Activated T-helper 1 cell treated with Interleukin-2 at 50 U/mL for 16 hours (primary cell): ENCODE measurements around the gene GALNT1.

Source experiments
- DNase-seq: peaks from one replicate; pipeline ENCODE4 v3.0.0-alpha.2; 2020; ENCODE audit warnings: low read depth

The GALNT1 gene

GRCh38 chr18:35582899-35583558 lies 1.5 kb downstream of the GALNT1 start:
- DNase-seq = no peak

DNA sequence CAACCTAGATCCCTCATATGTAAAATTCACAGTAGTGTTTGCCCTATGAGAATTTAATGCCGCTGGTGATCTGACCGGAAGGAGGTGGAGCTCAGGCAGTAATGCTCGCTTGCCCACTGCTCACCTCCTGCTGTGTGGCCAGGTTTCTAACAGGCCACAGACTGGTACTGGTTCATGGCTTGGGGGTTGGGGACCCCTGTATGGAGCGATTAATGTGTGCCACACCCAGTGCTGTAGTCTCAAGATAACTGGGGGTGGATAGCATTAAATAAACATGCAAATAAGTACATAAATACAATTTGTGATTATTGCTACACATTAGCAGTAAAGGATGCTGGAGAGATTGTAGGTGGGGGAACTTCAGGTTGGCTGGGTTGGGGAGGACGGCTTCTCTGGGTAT lies 3.2 kb downstream of the GALNT1 start:
- no peak for DNase-seq

DNA sequence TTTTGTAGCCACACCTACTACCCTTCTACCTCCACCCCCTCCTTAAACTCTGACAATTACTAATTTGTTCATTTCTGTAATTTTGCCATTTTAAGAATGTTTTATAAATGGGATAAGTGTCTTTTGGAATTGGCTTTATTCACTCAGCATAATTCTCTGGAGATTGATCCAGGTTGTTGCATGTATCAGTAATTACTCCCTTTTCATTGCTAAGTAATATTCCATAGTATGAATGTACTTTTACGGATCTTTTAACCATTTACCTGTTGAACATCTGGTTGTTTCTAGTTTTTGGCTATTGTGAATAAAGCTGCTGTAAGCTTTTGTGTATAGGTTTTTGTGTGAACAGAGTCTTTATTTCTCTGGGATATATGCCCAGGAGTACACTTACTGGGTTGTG lies 4.1 kb downstream of the GALNT1 start:
- no peak for DNase-seq

DNA sequence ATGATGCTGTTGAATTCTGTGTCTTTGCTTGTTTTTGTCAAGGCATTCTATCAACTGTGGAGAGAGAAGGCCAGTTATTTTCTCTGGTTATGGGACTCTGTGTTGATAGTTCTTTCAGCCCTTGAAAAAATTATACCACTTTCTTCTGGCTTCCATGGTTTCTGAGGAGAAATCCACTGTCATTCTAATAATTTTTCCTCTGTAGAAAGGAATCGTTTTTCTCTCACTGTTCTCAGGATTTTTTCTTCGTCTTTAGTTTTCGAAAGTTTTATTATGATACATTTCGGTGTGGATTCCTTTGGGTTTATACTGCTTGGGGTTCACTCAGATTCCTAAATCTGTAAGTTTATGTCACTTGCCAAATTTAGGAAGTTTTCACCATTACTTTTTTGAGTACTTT lies 6.6 kb downstream of the GALNT1 start:
- no peak for DNase-seq

DNA sequence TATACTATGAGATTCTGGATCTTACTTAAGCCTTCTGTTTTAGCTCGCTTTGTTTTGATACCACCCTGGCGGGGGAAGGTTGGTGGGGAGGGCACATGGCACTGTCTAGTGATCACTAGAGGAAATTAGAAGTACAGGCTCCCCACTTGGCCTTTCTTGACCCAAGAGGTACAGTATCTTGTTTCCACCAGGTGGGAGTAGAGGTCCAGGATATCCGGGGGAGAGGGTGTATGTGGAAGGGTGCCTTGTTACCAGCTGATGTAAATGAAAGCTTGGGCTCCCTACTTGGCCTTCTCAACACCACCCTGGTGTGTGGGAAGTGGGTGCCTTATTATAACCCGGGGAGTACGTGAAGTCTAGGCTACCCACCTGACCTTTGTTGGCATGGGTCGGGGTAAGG lies 7.5 kb downstream of the GALNT1 start:
- peak; percentile 4 for DNase-seq

- no peak for DNase-seq
These were observed 8.0 kb downstream of the GALNT1 start for GRCh38 chr18:35589546-35589945.

DNA sequence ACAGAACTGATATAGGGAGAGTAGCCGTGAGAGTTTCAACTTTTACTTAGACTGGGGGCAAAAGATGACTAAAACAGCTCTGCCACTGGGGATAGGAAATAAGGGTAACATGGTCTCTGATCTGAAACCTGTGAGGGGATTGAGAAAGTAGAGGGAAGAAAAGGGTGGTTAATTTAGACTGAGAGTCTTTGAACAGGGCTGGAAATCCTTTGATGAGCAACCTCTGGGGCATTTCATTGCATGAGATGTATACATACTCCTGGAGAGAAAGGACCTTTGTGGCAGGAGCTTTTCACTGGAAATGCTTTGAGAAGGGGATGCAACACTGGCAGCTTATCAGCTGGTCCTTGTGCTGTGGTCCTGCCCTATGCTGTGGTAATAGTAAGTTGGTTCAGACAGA lies 9.4 kb downstream of the GALNT1 start:
- no peak for DNase-seq

- DNase-seq = no peak
These were observed 10.8 kb downstream of the GALNT1 start for GRCh38 chr18:35592298-35592697.

GRCh38 chr18:35593859-35594258 lies 12.3 kb downstream of the GALNT1 start:
- no peak for DNase-seq

GRCh38 chr18:35597758-35598157 lies 16.2 kb downstream of the GALNT1 start:
- DNase-seq = no peak

GRCh38 chr18:35602193-35602820 lies 20.8 kb downstream of the GALNT1 start:
- DNase-seq = no peak

- no peak for DNase-seq
These were observed 21.5 kb downstream of the GALNT1 start for GRCh38 chr18:35603008-35603407.

GRCh38 chr18:35603528-35603927 lies 22.0 kb downstream of the GALNT1 start:
- DNase-seq = no peak

DNA sequence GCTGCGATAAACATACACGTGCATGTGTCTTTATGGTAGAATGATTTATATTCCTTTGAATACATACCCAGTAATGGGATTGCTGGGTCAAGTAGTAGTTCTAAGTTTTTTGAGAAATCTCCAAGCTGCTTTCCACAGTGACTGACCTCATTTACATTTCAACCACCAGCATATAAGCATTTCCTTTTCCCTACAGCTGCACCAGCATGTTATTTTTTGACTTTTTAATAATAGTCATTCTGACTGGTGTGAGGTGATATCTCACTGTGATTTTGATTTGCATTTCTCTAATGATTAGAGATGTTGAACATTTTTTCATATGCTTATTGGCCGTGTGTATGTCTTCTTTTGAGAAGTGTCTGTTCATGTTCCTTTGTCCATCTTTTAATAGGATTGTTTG lies 22.8 kb downstream of the GALNT1 start:
- no peak for DNase-seq

GRCh38 chr18:35605686-35606417 lies 24.3 kb downstream of the GALNT1 start:
- no peak for DNase-seq

DNA sequence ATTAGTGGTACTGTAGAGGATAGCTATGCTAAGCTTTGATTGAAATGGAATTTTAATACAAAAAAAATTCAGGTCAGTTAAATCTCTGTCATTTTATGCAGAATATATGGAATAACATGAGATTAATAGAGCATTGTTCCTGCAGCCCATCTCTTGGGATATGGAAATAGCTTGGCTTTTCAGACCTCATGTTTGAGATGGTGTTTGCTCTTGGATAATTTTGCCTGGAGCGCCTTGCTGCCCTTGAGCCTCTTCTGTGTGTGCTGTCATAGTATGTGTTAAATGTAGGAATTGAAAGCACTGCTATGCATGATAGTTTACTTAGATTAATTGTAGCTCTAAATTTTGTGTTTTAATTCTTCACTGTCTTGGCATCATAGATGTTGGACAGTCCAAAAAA lies 27.7 kb downstream of the GALNT1 start:
- no peak for DNase-seq

- no peak for DNase-seq
These were observed 28.5 kb downstream of the GALNT1 start for GRCh38 chr18:35610089-35610488.

GRCh38 chr18:35610724-35611123 lies 29.2 kb downstream of the GALNT1 start:
- DNase-seq = no peak

DNA sequence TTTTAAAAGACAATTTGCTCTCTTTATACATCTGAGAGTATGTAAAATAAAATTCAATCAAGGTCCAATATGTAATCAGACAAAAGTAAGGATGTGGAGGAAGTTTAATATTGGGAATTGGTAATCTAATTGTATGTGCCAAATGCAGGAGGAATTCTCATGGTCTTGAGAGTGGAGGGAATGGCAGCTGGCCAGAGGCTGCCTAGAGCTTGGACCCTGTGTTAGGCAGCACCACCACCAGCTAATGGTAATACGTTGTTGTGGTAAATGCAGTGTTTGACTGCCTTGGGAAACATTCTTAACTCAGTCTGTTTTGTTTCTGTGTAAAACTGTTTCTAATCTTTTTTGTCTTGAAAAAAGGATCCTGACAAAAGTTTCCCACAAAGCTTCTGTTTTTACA lies 30.0 kb downstream of the GALNT1 start:
- DNase-seq = no peak

DNA sequence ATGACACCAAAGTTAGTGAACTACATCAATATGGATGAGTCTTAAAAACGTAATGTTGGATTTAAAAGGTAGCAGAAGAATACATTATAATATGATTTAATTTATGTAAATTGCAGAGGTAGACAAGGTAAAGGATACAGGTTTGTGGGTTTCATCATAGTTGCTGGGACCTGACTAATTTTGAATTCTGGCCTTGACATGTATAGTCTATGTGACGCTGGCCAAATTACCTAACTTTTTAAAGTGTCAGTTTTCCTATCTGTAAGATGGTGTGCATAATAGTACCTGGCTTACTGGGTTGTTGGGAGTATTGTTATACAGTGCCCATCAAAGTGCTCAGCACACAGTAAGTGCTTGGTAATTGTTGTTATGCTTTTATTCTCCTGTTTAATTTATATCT lies 34.5 kb downstream of the GALNT1 start:
- DNase-seq = no peak

GRCh38 chr18:35616664-35617423 lies 35.3 kb downstream of the GALNT1 start:
- DNase-seq = peak; percentile 35

GRCh38 chr18:35617865-35618264 lies 36.3 kb downstream of the GALNT1 start:
- DNase-seq = no peak

DNA sequence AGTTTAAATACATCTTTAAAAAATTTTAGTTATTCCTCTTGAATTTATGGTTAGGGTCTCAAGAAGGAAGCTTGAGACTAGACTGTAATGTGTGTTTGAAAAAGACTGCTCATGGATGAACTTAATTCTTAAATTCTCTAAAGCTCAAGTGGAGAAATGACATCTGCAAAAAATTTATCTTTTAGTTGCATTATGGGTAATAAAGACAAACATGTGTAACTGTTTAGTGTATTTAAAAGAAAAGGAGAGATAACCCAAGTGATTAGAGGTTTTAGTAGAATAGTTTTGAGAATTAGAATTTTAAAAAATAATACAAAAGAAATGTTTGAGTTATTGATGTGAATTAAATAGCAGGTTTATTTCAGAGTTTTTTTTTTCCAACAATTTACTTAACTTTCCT lies 36.7 kb downstream of the GALNT1 start:
- DNase-seq = no peak
